GF-D8 (cell line): Measurements from ENCODE around the gene FAM222B.
A peak's percentile ranks its signal among the peaks of the same experiment; 100 is the strongest.
"Not testable (repeated sequence)": the region's sequence is repeated elsewhere in the genome, so short reads cannot be mapped to it uniquely, and the experiment has no call there.

Experiments
- DNase-seq: peaks from one replicate; lab custom pipeline; 2025; lab: John Stamatoyannopoulos, UW

FAM222B gene, protein sequence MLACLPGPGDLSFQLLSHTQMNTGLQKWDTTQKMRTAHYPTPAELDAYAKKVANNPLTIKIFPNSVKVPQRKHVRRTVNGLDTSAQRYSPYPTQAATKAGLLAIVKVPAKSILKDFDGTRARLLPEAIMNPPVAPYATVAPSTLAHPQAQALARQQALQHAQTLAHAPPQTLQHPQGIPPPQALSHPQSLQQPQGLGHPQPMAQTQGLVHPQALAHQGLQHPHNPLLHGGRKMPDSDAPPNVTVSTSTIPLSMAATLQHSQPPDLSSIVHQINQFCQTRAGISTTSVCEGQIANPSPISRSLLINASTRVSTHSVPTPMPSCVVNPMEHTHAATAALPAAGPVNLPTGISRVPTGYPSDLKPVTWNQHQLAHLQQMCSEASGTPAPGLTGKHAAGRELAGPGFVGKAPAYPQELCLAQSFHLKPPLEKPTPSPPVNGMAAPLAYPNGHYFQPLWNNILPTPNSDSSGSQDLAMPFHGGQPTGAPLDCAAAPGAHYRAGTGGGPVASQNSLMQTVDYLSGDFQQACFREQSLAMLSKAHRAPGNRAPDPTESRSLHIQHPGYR

GRCh38 chr17:28842282-28843012 lies at the start of gene FAM222B:
Gene FAM222B (minus strand): TSS chr17:28842790. CDS start chr17:28766667, 76,123 bp downstream.
- DNase-seq, result peak; percentile 34

DNA sequence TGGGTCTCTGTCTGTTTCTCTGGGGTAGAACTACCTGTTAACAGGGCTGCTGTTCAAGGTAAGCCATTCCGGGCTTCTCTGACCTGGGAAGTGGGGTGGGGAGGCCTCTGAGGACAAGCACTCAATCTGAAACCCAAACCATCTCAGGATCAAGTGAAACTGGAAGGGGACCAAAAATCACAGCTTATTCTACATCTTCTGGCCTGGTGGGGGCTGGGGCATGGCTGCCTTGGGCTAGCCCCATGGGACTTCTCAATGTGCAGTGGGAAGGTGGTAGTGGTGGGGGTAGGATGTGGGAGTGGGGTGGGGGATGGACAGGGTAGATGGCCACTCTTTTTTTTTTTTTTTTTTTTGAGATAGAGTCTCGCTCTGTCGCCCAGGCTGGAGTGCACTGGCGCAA lies 49.4 kb upstream of the FAM222B start:
- no peak for DNase-seq

DNA sequence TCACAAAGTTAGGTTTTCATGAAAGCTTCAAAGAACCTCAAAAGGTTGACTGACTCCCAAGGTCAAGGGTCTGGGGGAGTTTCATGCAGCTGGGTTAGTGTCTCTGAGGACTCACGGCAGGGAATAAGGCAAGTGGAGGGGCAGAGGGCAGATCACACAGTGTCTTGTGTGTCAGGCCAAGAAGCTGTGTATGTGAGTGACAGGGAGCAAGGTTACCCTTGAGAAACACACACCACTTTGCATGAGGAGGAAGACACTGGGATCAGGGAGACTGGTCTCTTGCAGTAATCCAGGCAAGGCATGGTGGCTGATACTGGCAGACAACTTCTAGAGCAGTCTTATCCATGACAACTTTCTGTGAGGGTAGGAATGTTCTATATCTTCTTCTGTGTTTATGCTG lies 48.6 kb upstream of the FAM222B start:
- no peak for DNase-seq

DNA sequence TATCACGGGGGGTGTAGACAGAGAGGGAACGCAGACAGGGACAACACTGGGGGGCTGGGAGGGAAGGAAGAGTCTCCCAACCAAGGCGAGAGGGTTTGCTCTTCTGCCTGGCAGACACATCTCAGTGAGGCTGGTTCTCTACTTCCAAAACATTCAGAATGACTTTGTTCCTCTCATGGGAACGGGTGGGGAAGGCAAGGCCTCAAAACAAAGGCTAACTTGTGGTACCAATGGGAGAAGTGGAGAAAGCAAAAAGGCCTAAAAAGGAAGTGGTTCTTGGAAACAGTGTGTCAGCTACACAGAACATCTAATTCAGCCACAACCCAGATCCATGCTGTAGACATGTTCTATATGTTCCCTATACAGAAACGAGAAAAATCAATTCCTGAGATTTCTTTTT lies 47.4 kb upstream of the FAM222B start:
- no peak for DNase-seq

DNA sequence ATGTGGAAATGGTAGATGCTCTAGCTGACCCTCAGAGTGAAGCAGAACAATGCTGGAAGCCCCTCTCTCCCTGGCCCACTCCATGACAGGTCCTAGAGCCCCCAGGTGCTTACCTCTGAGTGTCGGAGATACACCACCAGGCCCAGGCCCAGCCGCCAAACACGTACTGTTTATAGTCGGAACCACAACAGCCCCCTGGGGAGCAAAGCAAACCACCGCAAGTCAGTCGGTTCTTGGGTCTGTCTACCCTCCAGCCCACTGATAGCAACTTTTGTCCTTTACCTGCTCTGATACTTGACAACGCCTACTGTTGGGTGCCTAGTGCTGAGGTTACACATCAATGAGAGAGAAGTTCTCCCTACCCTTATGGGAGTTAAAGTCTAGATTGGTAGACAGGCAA lies 46.2 kb upstream of the FAM222B start:
- no peak for DNase-seq

- no peak for DNase-seq
Observed at GRCh38 chr17:28887871-28888471, 45.4 kb upstream of the FAM222B start.

DNA sequence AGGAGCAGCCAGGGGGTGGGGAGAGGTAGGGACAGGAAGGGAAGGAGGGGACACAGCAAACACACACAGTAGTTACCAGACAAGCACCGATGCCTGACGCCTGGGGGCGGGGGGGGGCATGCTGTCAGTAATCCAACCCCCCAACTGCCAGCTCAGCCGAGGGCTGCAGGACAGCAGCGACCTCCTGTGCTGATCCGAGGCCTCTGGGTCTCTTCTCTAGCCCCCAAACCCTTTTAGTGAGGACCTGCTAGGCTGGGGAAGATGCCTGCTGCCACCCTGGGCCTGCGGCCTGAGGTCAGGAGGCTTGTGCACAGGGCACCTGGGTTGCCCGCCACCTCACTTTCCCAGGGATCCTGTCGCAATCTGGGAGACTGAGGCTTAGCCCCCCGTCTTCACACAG lies 43.4 kb upstream of the FAM222B start:
- no peak for DNase-seq

GRCh38 chr17:28885363-28885762 lies 42.8 kb upstream of the FAM222B start:
- DNase-seq, result no peak

DNA sequence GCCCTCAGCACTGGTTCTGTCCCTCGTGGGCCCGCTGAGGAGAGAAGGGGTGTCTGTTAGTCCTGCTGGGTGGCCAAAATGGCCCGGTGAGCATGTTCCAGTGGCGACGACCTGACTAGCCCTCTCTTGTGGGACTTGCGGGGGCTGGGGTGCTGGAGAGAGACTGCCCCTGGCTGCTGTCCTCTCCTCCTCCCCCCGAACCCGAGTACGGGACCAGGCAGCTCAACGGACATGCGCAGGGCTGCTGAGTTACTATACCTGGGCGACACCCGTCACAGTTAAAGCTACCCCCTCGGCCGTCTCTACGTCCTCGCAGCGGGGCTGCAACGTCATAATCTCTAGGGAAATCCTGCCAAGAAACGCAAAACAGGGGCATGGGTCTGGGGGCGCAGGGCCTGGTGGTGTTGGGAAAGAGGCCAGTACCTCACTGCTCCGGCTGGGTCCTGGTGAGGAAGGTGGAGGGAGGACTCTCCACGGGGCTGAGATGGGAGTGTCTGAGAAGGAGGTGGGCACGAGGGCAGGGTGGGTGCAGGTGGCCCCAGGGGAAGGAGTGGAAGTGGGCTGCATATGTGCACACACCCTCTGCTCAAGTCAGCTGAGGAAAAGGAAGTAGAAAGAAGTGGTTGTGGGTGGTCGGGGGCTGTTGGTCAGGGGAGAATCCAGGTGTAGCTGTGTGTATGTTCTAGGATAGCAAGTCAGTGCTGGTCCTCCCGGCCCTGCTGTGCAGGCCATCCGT lies 41.5 kb upstream of the FAM222B start:
- no peak for DNase-seq

DNA sequence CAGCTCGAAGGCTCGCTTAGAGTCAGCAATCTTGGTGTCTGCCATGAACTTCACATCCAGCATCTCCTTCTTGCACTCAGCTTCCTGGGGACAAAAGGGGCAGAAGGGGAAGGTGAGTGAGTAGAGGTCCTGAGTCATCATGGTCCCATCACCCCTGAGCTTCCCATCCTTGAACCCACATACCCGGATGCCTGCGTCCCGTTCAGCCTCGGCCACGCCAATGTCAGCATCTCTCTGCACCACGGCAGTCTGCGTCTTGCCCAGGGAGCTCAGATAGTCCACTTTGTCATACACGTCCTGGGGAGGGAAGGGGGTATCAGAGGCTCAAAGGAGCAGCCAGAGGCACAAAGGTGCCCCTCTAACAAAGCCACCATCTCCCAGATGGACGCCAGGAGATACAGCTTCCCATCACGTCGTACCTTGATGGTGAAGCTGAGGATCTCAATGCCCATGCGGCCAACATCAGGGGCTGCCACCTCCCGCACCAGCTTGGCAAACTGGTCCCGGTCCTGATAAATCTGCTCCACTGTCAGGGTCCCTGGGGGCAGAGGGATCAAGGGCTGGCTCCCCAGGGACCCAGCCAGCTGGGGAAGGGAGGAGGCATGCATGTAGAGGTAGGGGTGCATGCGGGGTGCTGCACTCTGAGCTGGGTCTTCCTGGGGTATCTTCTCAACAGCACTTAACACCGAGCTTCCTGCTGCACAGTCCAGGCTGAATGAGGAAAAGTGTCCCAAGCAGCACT lies 39.7 kb upstream of the FAM222B start:
- no peak for DNase-seq

- no peak for DNase-seq
Observed at GRCh38 chr17:28881533-28882056, 39.0 kb upstream of the FAM222B start.

GRCh38 chr17:28880572-28880945 lies 38.0 kb upstream of the FAM222B start:
- DNase-seq, result no peak

GRCh38 chr17:28879886-28880571 lies 37.4 kb upstream of the FAM222B start:
- no peak for DNase-seq

GRCh38 chr17:28878981-28879380 lies 36.4 kb upstream of the FAM222B start:
- DNase-seq, result no peak

- DNase-seq, result no peak
Observed at GRCh38 chr17:28878158-28878910, 35.7 kb upstream of the FAM222B start.

GRCh38 chr17:28877150-28877711 lies 34.6 kb upstream of the FAM222B start:
- not testable (repeated sequence) for DNase-seq

- no peak for DNase-seq
Observed at GRCh38 chr17:28875848-28876550, 33.4 kb upstream of the FAM222B start.

DNA sequence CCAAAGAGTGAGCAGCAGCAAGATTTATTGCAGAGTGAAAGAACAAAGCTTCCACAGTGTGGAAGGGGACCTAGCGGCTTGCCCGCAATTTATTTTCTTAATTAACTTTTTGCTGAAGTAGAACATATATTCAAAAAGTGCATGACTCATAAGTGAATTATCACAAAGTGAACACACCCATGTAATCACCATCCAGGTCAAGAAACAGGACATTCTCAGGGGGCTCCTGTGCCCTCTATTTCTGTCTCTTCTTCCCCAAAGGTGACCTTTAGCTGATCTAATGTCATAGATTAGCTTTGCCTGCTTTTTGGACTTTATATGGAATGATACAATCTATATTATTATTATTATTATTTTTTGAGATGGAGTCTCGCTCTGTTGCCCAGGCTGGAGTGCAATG lies 32.2 kb upstream of the FAM222B start:
- no peak for DNase-seq

GRCh38 chr17:28873839-28874238 lies 31.2 kb upstream of the FAM222B start:
- no peak for DNase-seq
